ENCODE results near the gene PALB2.
A peak's percentile ranks its signal among the peaks of the same experiment; 100 is the strongest.
"Not testable (repeated sequence)": the region's sequence is repeated elsewhere in the genome, so short reads cannot be mapped to it uniquely, and the experiment has no call there.

The PALB2 gene

GRCh38 chr16:23642246-23642774 lies 1.2 kb upstream of the PALB2 start:
- DNase-seq (ENCODE audit: low spot score), result no peak

- peak; percentile 11 for DNase-seq (ENCODE audit: low spot score)
Measured at GRCh38 chr16:23640615-23640930, 537 bp downstream of the PALB2 start.

- DNase-seq (ENCODE audit: low spot score), result no peak
Measured at GRCh38 chr16:23635958-23636357, 5.2 kb downstream of the PALB2 start.

- no peak for DNase-seq (ENCODE audit: low spot score)
Measured at GRCh38 chr16:23634461-23635036, 6.6 kb downstream of the PALB2 start.

- not testable (repeated sequence) for DNase-seq (ENCODE audit: low spot score)
Measured at GRCh38 chr16:23631874-23632273, 9.2 kb downstream of the PALB2 start.

GRCh38 chr16:23629516-23629915 lies 11.6 kb downstream of the PALB2 start:
- DNase-seq (ENCODE audit: low spot score), result no peak

GRCh38 chr16:23624092-23624491 lies 17.0 kb downstream of the PALB2 start:
- no peak for DNase-seq (ENCODE audit: low spot score)

- no peak for DNase-seq (ENCODE audit: low spot score)
Measured at GRCh38 chr16:23615805-23616204, 25.3 kb downstream of the PALB2 start.

GRCh38 chr16:23611936-23612335 lies 29.2 kb downstream of the PALB2 start:
- DNase-seq (ENCODE audit: low spot score), result no peak

- DNase-seq (ENCODE audit: low spot score), result not testable (repeated sequence)
Measured at GRCh38 chr16:23610905-23611304, 30.2 kb downstream of the PALB2 start.

GRCh38 chr16:23609929-23610328 lies 31.2 kb downstream of the PALB2 start:
- no peak for DNase-seq (ENCODE audit: low spot score)

- peak; percentile 20 for DNase-seq (ENCODE audit: low spot score)
Measured at GRCh38 chr16:23608194-23608593, 32.9 kb downstream of the PALB2 start.

- DNase-seq (ENCODE audit: low spot score), result no peak
Measured at GRCh38 chr16:23607726-23608125, 33.4 kb downstream of the PALB2 start.

GRCh38 chr16:23597003-23597756 lies 43.9 kb downstream of the PALB2 start:
- DNase-seq (ENCODE audit: low spot score), result no peak

- peak; percentile 88 for DNase-seq (ENCODE audit: low spot score)
Measured at GRCh38 chr16:23595951-23596720, 45.0 kb downstream of the PALB2 start, which contains the start of gene NDUFAB1. NDUFAB1 (minus strand) TSS chr16:23596316; CDS start chr16:23596290, 26 bp downstream.

- no peak for DNase-seq (ENCODE audit: low spot score)
Measured at GRCh38 chr16:23595246-23595950, 45.7 kb downstream of the PALB2 start.

GRCh38 chr16:23594186-23594585 lies 46.9 kb downstream of the PALB2 start:
- no peak for DNase-seq (ENCODE audit: low spot score)

GRCh38 chr16:23590181-23590580 lies 50.9 kb downstream of the PALB2 start:
- DNase-seq (ENCODE audit: low spot score), result no peak

GRCh38 chr16:23587726-23588125 lies 53.4 kb downstream of the PALB2 start:
- peak; percentile 75 for DNase-seq (ENCODE audit: low spot score)

- DNase-seq (ENCODE audit: low spot score), result no peak
Measured at GRCh38 chr16:23584186-23585076, 56.7 kb downstream of the PALB2 start.

- not testable (repeated sequence) for DNase-seq (ENCODE audit: low spot score)
Measured at GRCh38 chr16:23583271-23583670, 57.8 kb downstream of the PALB2 start.

Measured in hepatic stellate cell (primary cell).